Stimulated activated naive B cell treated with anti-CD40 and anti-IgM and Interleukin-4, amounts not matched to agents 10 μg/mL and 1 μg/mL and 100 μg/mL, for 72 hours (primary cell): Measurements from ENCODE around the gene SLC39A11.
A peak's percentile ranks its signal among the peaks of the same experiment; 100 is the strongest.
"Not testable (repeated sequence)": the region's sequence is repeated elsewhere in the genome, so short reads cannot be mapped to it uniquely, and the experiment has no call there.

Experiments
- ATAC-seq, 2 donors: fragments of 150-1000 bp; cut with Tn5 transposase; replicated peaks; 2 replicates each; pipeline ENCODE4 v1.10.0; 2021; ENCODE audit warnings: moderate library complexity in 1 of 2
- DNase-seq: peaks from one replicate; pipeline ENCODE4 v3.0.0; 2021
- H3K27ac Mint-ChIP-seq: one replicate; pipeline ENCODE4 v1.8.0; 2022; ENCODE audit warnings: mild to moderate bottlenecking, mixed read lengths
- H3K27me3 Mint-ChIP-seq, 2 donors: one replicate each; pipeline ENCODE4 v1.8.0; 2022; ENCODE audit warnings: mixed read lengths in 2 of 2
- H3K36me3 Mint-ChIP-seq, 2 donors: one replicate each; pipeline ENCODE4 v1.8.0; 2022; ENCODE audit warnings: mixed read lengths in 2 of 2, mild to moderate bottlenecking in 1 of 2
- H3K4me1 Mint-ChIP-seq, 2 donors: one replicate each; pipeline ENCODE4 v1.8.0; 2022; ENCODE audit warnings: mixed read lengths in 2 of 2, mild to moderate bottlenecking in 1 of 2
- H3K4me3 Mint-ChIP-seq, 2 donors: one replicate each; pipeline ENCODE4 v1.8.0; 2022; ENCODE audit warnings: mild to moderate bottlenecking in 2 of 2, mixed read lengths in 2 of 2, moderate library complexity in 1 of 2
- H3K9me3 Mint-ChIP-seq, 2 donors: one replicate each; pipeline ENCODE4 v1.8.0; 2022; ENCODE audit warnings: mixed read lengths in 2 of 2, mild to moderate bottlenecking in 1 of 2

Gene SLC39A11

GRCh38 chr17:73013301-73013700 lies 79.2 kb downstream of the SLC39A11 start:
- Mint-ChIP-seq H3K4me3 (no peak overlapping the region), H3K27me3 (no peaks in the 10 kb centered on the region), H3K27ac (peak overlapping the region; percentile 37), H3K9me3 (peaks cover 1 to 2% of the 10 kb centered on the region in 2 donors), H3K4me1 (peaks cover 13 to 27% of the 10 kb centered on the region in 2 donors), H3K36me3 (peaks cover 9 to 21% of the 10 kb centered on the region in 2 donors)
- peak; percentile 58 to 59 for ATAC-seq
- no peak for DNase-seq

- H3K36me3 Mint-ChIP-seq, result peaks cover 12 to 23% of the 10 kb centered on the region in 2 donors
- peak overlapping the region; percentile 57 for H3K27ac Mint-ChIP-seq
- no peak for DNase-seq
- H3K27me3 Mint-ChIP-seq, result no peaks in the 10 kb centered on the region
- ATAC-seq, result no peak
- H3K9me3 Mint-ChIP-seq, result no peaks in the 10 kb centered on the region
- H3K4me1 Mint-ChIP-seq, result peaks cover 16 to 21% of the 10 kb centered on the region in 2 donors
- H3K4me3 Mint-ChIP-seq, result peak overlapping the region; percentile 1 to 39
These were observed 81.4 kb downstream of the SLC39A11 start for GRCh38 chr17:73011016-73011486.

GRCh38 chr17:73010414-73010813 lies 82.1 kb downstream of the SLC39A11 start:
- Mint-ChIP-seq H3K9me3 (peaks cover 0 to 2% of the 10 kb centered on the region in 2 donors), H3K27me3 (no peaks in the 10 kb centered on the region), H3K4me1 (peaks cover 16 to 21% of the 10 kb centered on the region in 2 donors), H3K4me3 (no peak overlapping the region), H3K36me3 (peaks cover 13 to 26% of the 10 kb centered on the region in 2 donors), H3K27ac (no peak overlapping the region)
- DNase-seq, result no peak
- no peak for ATAC-seq

GRCh38 chr17:73007407-73007806 lies 85.1 kb downstream of the SLC39A11 start:
- H3K27me3 Mint-ChIP-seq, result no peaks in the 10 kb centered on the region
- ATAC-seq (no peak), DNase-seq (no peak)
- no peak overlapping the region for H3K4me3 Mint-ChIP-seq
- peaks cover 15 to 23% of the 10 kb centered on the region in 2 donors for H3K4me1 Mint-ChIP-seq
- H3K27ac Mint-ChIP-seq, result no peak overlapping the region
- H3K36me3 Mint-ChIP-seq, result peaks cover 21 to 50% of the 10 kb centered on the region in 2 donors
- H3K9me3 Mint-ChIP-seq, result peaks cover 0 to 13% of the 10 kb centered on the region in 2 donors

- DNase-seq (no peak), ATAC-seq (no peak)
- Mint-ChIP-seq H3K27ac (no peak overlapping the region), H3K36me3 (peaks cover 21 to 47% of the 10 kb centered on the region in 2 donors), H3K9me3 (peaks cover 0 to 13% of the 10 kb centered on the region in 2 donors), H3K27me3 (no peaks in the 10 kb centered on the region), H3K4me3 (no peak overlapping the region), H3K4me1 (peaks cover 10 to 11% of the 10 kb centered on the region in 2 donors)
These were observed 87.1 kb downstream of the SLC39A11 start for GRCh38 chr17:73005360-73005759.

- Mint-ChIP-seq H3K27ac (peak overlapping the region; percentile 20), H3K4me3 (no peak overlapping the region), H3K9me3 (peaks cover 0 to 13% of the 10 kb centered on the region in 2 donors), H3K4me1 (peaks cover 10 to 11% of the 10 kb centered on the region in 2 donors), H3K27me3 (no peaks in the 10 kb centered on the region), H3K36me3 (peaks cover 21 to 45% of the 10 kb centered on the region in 2 donors)
- ATAC-seq (no peak), DNase-seq (no peak)
These were observed 89.0 kb downstream of the SLC39A11 start for GRCh38 chr17:73003487-73003886.

- H3K4me3 Mint-ChIP-seq, result no peak overlapping the region
- no peak for ATAC-seq
- peaks cover 7 to 21% of the 10 kb centered on the region in 2 donors for H3K9me3 Mint-ChIP-seq
- H3K4me1 Mint-ChIP-seq, result peaks cover 5 to 6% of the 10 kb centered on the region in 2 donors
- H3K27me3 Mint-ChIP-seq, result no peaks in the 10 kb centered on the region
- no peak for DNase-seq
- H3K27ac Mint-ChIP-seq, result no peak overlapping the region
- H3K36me3 Mint-ChIP-seq, result peaks cover 20 to 46% of the 10 kb centered on the region in 2 donors
These were observed 91.7 kb downstream of the SLC39A11 start for GRCh38 chr17:73000832-73001231.

- H3K27ac Mint-ChIP-seq, H3K4me1 Mint-ChIP-seq, ATAC-seq, DNase-seq, H3K27me3 Mint-ChIP-seq, H3K4me3 Mint-ChIP-seq: not testable (repeated sequence)
- Mint-ChIP-seq H3K36me3 (peaks cover 20 to 44% of the 10 kb centered on the region in 2 donors), H3K9me3 (peaks cover 10 to 17% of the 10 kb centered on the region in 2 donors)
These were observed 93.0 kb downstream of the SLC39A11 start for GRCh38 chr17:72999474-72999873.

- ATAC-seq, result no peak
These were observed 94.1 kb downstream of the SLC39A11 start for GRCh38 chr17:72998343-72998742.

GRCh38 chr17:72997559-72997958 lies 94.9 kb downstream of the SLC39A11 start:
- Mint-ChIP-seq H3K4me1 (peaks cover 6 to 7% of the 10 kb centered on the region in 2 donors), H3K27ac (no peak overlapping the region)
- ATAC-seq, result no peak

More at GRCh38 chr17:72998343-72998742, 94.1 kb downstream of the SLC39A11 start:
- Mint-ChIP-seq H3K9me3 (peaks cover 10 to 15% of the 10 kb centered on the region in 2 donors), H3K4me3 (no peak overlapping the region), H3K27me3 (no peaks in the 10 kb centered on the region), H3K36me3 (peaks cover 15 to 35% of the 10 kb centered on the region in 2 donors), H3K4me1 (peaks cover 5% of the 10 kb centered on the region in 2 donors), H3K27ac (no peak overlapping the region)
- no peak for DNase-seq

GRCh38 chr17:72996791-72997190 lies 95.7 kb downstream of the SLC39A11 start:
- Mint-ChIP-seq H3K9me3 (peaks cover 14 to 15% of the 10 kb centered on the region in 2 donors), H3K27ac (no peak overlapping the region), H3K36me3 (peaks cover 14 to 34% of the 10 kb centered on the region in 2 donors), H3K27me3 (no peaks in the 10 kb centered on the region), H3K4me3 (no peak overlapping the region), H3K4me1 (peaks cover 7 to 9% of the 10 kb centered on the region in 2 donors)
- ATAC-seq, result no peak
- no peak for DNase-seq

More at GRCh38 chr17:72997559-72997958, 94.9 kb downstream of the SLC39A11 start:
- no peak for DNase-seq
- peaks cover 12 to 33% of the 10 kb centered on the region in 2 donors for H3K36me3 Mint-ChIP-seq
- H3K27me3 Mint-ChIP-seq, result no peaks in the 10 kb centered on the region
- H3K4me3 Mint-ChIP-seq, result no peak overlapping the region
- H3K9me3 Mint-ChIP-seq, result peaks cover 14 to 15% of the 10 kb centered on the region in 2 donors

GRCh38 chr17:72995008-72995656 lies 97.4 kb downstream of the SLC39A11 start:
- H3K4me3 Mint-ChIP-seq, result no peak overlapping the region
- peaks cover 14 to 30% of the 10 kb centered on the region in 2 donors for H3K36me3 Mint-ChIP-seq
- H3K27me3 Mint-ChIP-seq, result no peaks in the 10 kb centered on the region
- ATAC-seq, result no peak
- peaks cover 14 to 15% of the 10 kb centered on the region in 2 donors for H3K9me3 Mint-ChIP-seq
- H3K4me1 Mint-ChIP-seq, result peaks cover 7 to 9% of the 10 kb centered on the region in 2 donors
- no peak for DNase-seq
- H3K27ac Mint-ChIP-seq, result no peak overlapping the region

GRCh38 chr17:72992783-72993467 lies 99.6 kb downstream of the SLC39A11 start:
- not testable (repeated sequence) for H3K4me1 Mint-ChIP-seq, H3K4me3 Mint-ChIP-seq, H3K27me3 Mint-ChIP-seq
- Mint-ChIP-seq H3K36me3 (peaks cover 14 to 30% of the 10 kb centered on the region in 2 donors), H3K27ac (peak overlapping the region; percentile 75), H3K9me3 (peaks cover 14 to 15% of the 10 kb centered on the region in 2 donors)
- ATAC-seq, result peak; percentile 68 to 78
- peak; percentile 22 for DNase-seq

- Mint-ChIP-seq H3K9me3 (peaks cover 14 to 15% of the 10 kb centered on the region in 2 donors), H3K36me3 (peaks cover 13 to 23% of the 10 kb centered on the region in 2 donors), H3K27ac (no peak overlapping the region), H3K4me1 (peaks cover 7 to 9% of the 10 kb centered on the region in 2 donors), H3K27me3 (no peaks in the 10 kb centered on the region), H3K4me3 (no peak overlapping the region)
- ATAC-seq, result no peak
- DNase-seq, result no peak
These were observed 100.8 kb downstream of the SLC39A11 start for GRCh38 chr17:72991651-72992050.
